WTC11 (cell line): ENCODE results near the gene SLITRK3.

Experiments used
- KAT7 ChIP-seq: sonication (generic); formaldehyde crosslinking; IDR thresholded peaks from 2 replicates; pipeline ENCODE4 v1.8.1; 2023; ENCODE audit warnings: missing genetic modification reagents, mild to moderate bottlenecking, borderline replicate concordance
- TCF7 ChIP-seq: sonication (generic); formaldehyde crosslinking; IDR thresholded peaks from 2 replicates; pipeline ENCODE4 v1.8.0; 2022; ENCODE audit warnings: mild to moderate bottlenecking, low read depth, missing genetic modification reagents, moderate library complexity
- TF ChIP-seq, protein P1 (sequence below): sonication (generic); formaldehyde crosslinking; IDR thresholded peaks from 2 replicates; pipeline ENCODE4 v1.8.1; 2022; ENCODE audit warnings: mild to moderate bottlenecking, missing genetic modification reagents, moderate library complexity, borderline replicate concordance

DNA sequence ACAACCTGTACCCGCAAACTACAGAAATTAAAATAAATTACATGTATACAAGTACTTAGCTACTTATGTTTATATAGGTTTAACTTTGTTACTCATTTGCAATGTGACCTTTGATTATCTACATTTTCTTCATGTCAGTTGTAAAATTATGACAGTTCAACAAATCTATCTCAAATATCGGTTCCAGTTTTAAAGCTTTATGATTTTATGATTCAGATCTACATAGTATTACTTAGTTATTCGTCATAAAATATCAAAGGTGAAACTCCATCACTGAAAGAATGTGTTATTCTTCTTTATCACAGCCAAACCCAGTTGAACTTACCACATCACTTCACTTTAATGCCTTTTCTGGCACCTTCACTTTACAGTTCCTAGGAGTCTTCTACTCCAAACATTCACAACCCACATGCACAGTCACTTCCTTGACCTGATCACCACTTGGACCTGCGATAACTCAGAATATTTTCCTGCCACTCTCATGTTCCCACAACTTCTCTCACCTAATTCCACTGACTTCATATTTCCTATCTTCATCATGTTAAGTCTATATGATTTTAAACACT is 47.2 kb downstream of the SLITRK3 start:
- no peak for TF ChIP-seq TCF7 (CRISPR knock-in tag)
- TF ChIP-seq, protein P1, sequence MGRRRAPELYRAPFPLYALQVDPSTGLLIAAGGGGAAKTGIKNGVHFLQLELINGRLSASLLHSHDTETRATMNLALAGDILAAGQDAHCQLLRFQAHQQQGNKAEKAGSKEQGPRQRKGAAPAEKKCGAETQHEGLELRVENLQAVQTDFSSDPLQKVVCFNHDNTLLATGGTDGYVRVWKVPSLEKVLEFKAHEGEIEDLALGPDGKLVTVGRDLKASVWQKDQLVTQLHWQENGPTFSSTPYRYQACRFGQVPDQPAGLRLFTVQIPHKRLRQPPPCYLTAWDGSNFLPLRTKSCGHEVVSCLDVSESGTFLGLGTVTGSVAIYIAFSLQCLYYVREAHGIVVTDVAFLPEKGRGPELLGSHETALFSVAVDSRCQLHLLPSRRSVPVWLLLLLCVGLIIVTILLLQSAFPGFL = no peak
- no peak for TF ChIP-seq KAT7
